ENCODE measurements around the gene IFT81. TPM values are rescaled to one million over a fixed set of nuclear protein-coding genes. Genes with fewer than 3 reads are reported as not detected.
"Not testable (repeated sequence)": the region's sequence is repeated elsewhere in the genome, so short reads cannot be mapped to it uniquely, and the experiment has no call there.

Gene IFT81, protein sequence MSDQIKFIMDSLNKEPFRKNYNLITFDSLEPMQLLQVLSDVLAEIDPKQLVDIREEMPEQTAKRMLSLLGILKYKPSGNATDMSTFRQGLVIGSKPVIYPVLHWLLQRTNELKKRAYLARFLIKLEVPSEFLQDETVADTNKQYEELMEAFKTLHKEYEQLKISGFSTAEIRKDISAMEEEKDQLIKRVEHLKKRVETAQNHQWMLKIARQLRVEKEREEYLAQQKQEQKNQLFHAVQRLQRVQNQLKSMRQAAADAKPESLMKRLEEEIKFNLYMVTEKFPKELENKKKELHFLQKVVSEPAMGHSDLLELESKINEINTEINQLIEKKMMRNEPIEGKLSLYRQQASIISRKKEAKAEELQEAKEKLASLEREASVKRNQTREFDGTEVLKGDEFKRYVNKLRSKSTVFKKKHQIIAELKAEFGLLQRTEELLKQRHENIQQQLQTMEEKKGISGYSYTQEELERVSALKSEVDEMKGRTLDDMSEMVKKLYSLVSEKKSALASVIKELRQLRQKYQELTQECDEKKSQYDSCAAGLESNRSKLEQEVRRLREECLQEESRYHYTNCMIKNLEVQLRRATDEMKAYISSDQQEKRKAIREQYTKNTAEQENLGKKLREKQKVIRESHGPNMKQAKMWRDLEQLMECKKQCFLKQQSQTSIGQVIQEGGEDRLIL
- 1 to 10 TPM; 2.3 to 2.5 TPM for total RNA-seq
- under 1 TPM; 0.45 to 0.82 (median 0.56) TPM for polyA plus RNA-seq
- 3.0 to 11.7 (median 7.2) reads per million in 6 experiments for total RNA-seq

DNA sequence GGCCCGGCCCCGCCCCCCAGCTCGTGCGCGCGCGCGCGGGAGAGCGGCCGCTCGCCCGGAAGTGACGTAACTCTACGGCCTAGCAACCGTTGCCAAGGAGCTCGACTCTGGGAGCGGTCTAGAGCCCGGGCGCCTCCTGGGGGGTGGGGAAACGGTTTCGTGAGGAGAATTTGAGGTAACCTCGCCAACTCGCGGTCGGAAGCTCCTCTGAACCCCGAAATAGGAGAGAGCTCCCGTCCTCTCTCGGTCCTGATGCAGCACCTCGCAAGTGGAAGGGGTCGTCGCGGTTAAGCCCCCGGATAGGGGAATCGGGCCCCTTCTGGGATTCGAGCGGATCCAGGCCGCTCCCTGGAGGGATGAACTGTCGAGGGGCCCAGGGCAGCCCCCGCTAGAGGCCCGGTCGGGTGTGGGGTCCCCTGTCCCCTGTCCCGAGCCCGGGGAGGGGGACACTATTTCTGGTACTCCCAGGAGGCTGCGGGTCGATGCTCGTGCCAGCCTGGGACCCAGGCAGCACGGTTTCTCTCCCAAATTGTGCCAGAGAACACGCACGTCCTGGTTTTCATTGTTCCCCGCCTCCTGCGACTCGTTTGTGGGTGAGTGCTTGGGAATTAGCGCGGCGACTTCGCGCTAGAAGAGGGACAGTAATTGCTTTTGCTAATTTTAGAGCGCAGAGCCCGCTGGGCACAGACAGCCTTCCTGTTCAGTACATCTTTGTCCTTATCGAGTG, at the start of gene IFT81:
Gene IFT81, plus strand, starts transcription at position 89 of the 727 bp plus-strand sequence. CDS start 3,024 bp downstream, outside the sequence.
- POLR2A ChIA-PET: interaction anchor here (1.1 to 1.7 kb wide), 5 partner anchors 8 to 344 kb away, joined by 3 to 7 read pairs (median 3); partner anchors contain the start of genes ARPC3, ATP2A2 and FAM216A
- H3K27ac Mint-ChIP-seq: peak within 1 kb of the TSS; percentile 19 to 96 (median 92)
- peaks cover 0 to 4% (median 0%) of the 10 kb centered on the region in 5 donors for H3K27me3 Mint-ChIP-seq
- DNase-seq (peak; percentile 92 to 99 (median 94)), ATAC-seq (peak; percentile 87 to 92)
- H3K4me1 Mint-ChIP-seq: peaks cover 0 to 11% (median 9%) of the 10 kb centered on the region in 4 donors
- H3K36me3 Mint-ChIP-seq: no peaks in the 10 kb centered on the region
- no peaks in the 10 kb centered on the region for H3K9me3 Mint-ChIP-seq
- peak within 1 kb of the TSS; percentile 81 to 96 (median 92) for H3K4me3 Mint-ChIP-seq

DNA sequence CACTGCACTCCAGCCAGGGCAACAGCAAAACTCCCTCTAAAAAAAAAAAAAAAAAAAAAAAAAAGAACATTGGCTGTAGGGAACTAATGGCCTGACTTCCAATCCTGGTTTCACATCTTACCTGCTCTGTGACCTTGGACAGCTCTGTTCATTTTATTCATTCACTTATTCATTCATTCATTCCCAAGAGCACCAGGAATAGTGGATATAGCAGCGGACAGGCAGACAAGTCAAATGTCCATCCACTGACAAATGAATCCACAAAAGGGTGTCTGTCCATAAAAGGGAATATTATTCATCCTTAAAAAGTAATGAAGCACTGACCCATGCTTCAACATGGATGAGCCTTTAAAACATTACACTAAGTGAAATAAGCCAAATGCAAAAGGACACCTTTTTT, 48.3 kb upstream of the IFT81 start:
- Mint-ChIP-seq H3K27me3 (no peaks in the 10 kb centered on the region), H3K4me3 (no peak overlapping the region), H3K36me3 (no peaks in the 10 kb centered on the region), H3K27ac (no peak overlapping the region), H3K9me3 (peaks cover 0 to 10% (median 0%) of the 10 kb centered on the region in 9 donors), H3K4me1 (peaks cover 18 to 57% (median 37%) of the 10 kb centered on the region in 4 donors)
- no peak for ATAC-seq
- POLR2A ChIA-PET: interaction anchor here (0.7 kb wide), 2 partner anchors 205 to 1508 kb away, joined by 3 to 6 read pairs; no protein-coding TSS in a partner anchor
- DNase-seq: no peak

DNA sequence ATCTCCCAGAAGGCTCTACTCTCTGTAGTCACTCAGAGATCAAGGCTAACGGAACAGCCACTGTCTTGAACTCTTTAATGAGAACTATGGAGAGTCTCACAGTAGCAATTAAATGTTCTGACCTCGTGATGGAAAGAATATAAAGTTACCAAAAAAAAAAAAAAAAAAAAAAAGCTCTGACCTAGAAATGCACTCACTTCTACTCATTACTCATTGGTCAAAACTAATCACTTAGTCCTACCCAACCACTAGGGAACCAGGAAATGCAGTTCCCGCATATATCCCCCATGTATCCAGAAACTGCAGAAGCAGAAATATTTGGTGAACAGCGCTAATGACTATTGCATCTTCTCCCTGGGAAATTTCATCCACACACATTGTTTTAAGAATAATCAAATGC, 46.4 kb upstream of the IFT81 start:
- Mint-ChIP-seq H3K4me1 (peaks cover 18 to 46% (median 33%) of the 10 kb centered on the region in 4 donors), H3K27ac (peak overlapping the region in 1 of 10 donors; percentile 93), H3K36me3 (no peaks in the 10 kb centered on the region), H3K9me3 (peaks cover 0 to 10% (median 0%) of the 10 kb centered on the region in 9 donors), H3K4me3 (no peak overlapping the region), H3K27me3 (no peaks in the 10 kb centered on the region)
- DNase-seq (no peak), ATAC-seq (no peak)
- POLR2A ChIA-PET: interaction anchor here (0.6 to 0.7 kb wide), 2 partner anchors 190 to 563 kb away, joined by 4 to 6 read pairs; no protein-coding TSS in a partner anchor

DNA sequence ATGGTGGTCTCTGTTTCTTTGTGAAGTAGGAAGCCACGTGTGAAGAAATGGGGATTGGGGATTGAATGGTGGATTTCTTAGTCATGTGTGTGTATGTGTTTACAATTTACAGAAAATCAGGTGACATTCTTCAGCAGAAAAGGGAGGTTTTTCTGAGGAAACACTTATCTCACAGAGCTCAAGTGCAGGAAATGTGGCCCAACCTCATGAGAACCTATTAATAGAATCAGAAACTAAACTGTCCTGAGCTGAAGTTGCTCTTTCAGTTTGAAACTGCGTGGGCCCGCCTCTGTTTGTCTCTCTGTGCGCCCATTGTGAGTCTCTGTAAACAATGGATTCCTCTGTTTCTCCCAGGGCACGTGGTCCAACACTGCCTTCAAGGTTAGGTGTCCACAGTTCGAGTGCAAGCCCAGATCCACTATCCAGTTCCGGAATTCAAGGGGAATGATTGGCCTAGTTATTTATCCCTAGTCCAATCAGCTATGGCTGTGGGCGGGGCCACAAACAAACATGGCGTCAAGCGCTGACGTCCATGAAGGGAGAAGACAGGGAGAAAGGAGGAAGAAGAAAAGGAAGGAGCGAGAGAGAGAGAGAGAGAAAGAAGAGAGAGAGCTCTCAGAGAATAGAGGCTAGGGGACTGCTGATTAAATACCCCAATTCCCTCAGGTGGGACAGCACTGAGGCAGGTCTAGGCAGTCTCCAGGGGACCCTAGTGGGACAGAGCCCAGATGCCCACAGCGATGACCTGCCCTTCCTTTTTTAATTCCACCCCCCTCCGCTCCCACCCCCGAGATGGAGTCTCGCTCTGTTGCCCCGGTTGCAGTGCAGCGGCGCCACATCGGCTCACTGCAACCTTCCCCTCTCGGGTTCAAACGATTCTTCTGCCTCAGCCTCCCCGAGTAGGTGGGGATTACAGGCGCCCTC, 44.4 kb upstream of the IFT81 start:
- H3K4me1 Mint-ChIP-seq: peaks cover 11 to 27% (median 17%) of the 10 kb centered on the region in 4 donors
- ATAC-seq (peak; percentile 94 to 97), DNase-seq (peak; percentile 33 to 83 (median 68))
- peak overlapping the region; percentile 93 to 100 (median 98) for H3K27ac Mint-ChIP-seq
- POLR2A ChIA-PET: interaction anchor here (1.3 kb wide), 2 partner anchors 11 to 32 kb away, joined by 3 read pairs; no protein-coding TSS in a partner anchor
- no peaks in the 10 kb centered on the region for H3K36me3 Mint-ChIP-seq
- H3K27me3 Mint-ChIP-seq: no peaks in the 10 kb centered on the region
- peak overlapping the region; percentile 78 to 96 (median 90) for H3K4me3 Mint-ChIP-seq
- peaks cover 0 to 10% (median 0%) of the 10 kb centered on the region in 9 donors for H3K9me3 Mint-ChIP-seq

DNA sequence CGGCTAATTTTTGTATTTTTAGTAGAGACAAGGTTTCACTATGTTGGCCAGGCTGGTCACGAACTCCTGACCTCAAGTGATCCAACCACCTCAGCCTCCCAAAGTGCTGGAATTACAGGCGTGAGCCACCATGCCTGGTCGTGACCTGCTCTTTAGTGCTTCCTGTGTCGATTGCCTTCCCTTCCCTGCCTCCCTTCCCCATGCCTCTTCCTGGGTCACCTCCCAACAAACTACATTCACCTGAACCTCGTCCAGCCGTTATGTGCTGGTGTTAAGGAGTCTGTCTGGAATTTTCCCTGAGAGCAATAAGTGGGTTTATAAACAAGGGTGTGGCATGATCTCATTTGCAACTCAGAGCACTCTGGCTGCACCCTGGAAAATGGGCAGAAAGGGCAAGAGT, 43.7 kb upstream of the IFT81 start:
- DNase-seq (no peak), ATAC-seq (no peak)
- peak overlapping the region; percentile 59 to 100 (median 96) for H3K27ac Mint-ChIP-seq
- H3K4me3 Mint-ChIP-seq: peak overlapping the region; percentile 36 to 91 (median 49)
- H3K36me3 Mint-ChIP-seq: no peaks in the 10 kb centered on the region
- H3K27me3 Mint-ChIP-seq: no peaks in the 10 kb centered on the region
- POLR2A ChIA-PET: interaction anchor here (1.3 kb wide), 2 partner anchors 10 to 33 kb away, joined by 3 read pairs; no protein-coding TSS in a partner anchor
- H3K4me1 Mint-ChIP-seq: peaks cover 11 to 26% (median 17%) of the 10 kb centered on the region in 4 donors
- peaks cover 0 to 10% (median 0%) of the 10 kb centered on the region in 9 donors for H3K9me3 Mint-ChIP-seq

DNA sequence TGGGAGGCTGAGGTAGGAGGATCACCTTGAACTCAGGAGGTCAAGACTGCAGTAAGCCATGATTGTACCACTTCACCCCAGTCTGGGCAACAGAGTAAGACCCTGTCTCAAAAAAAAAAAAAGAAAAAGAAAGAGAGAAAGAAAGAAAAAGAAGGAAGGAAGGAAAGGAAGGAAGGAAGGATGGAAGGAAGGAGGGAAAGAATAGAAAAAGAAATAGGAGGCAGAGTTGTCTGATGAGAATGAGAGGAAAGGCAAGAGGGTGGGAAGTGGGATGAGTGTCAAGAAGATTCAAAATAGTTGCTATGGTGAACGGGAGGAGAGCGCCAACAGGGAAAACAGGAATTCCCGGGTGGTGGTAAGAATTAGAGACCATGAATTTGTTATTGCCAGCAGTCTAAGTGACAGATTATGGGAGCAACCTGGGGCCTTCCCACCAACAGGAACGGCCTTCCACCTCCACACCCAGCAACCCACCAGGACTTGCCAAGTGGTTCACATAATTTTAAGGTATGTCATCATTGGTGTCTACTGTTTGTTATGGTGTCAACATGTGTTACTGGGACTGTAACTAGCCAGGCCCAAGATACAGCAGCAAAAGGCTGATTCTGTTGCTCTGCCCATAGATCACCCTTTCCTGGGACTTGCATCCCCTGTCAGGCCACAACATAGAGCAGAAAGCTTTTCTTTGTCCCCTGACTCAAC, 39.7 kb upstream of the IFT81 start:
- Mint-ChIP-seq H3K36me3 (no peaks in the 10 kb centered on the region), H3K4me3 (no peak overlapping the region), H3K4me1 (peaks cover 6 to 15% (median 8%) of the 10 kb centered on the region in 4 donors), H3K9me3 (peaks cover 0 to 8% (median 0%) of the 10 kb centered on the region in 9 donors), H3K27me3 (peaks cover 0 to 5% (median 3%) of the 10 kb centered on the region in 5 donors), H3K27ac (peak overlapping the region in 1 of 10 donors; percentile 60)
- no peak for ATAC-seq
- DNase-seq: no peak
- POLR2A ChIA-PET: no interaction called here

DNA sequence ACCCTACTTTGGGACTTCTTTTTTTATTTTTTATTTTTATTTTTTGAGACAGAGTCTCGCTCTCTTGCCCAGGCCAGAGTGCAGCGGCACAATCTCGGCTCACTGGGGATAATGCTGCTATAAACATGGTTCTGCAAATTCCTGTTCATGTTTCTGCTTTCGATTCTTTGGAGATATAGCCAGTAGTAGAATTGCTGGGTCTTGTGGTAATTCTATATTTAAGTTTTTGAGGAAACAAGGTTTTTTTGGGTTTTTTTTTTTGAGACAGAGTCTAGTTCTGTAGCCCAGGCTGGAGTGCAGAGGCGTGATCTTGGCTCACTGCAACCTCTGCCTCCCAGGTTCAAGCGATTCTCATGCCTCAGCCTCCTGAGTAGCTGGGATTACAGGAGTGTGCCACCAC, 35.9 kb upstream of the IFT81 start:
- DNase-seq, H3K4me1 Mint-ChIP-seq, POLR2A ChIA-PET, H3K4me3 Mint-ChIP-seq, H3K27ac Mint-ChIP-seq, H3K9me3 Mint-ChIP-seq, H3K36me3 Mint-ChIP-seq, ATAC-seq: not testable (repeated sequence)
- H3K27me3 Mint-ChIP-seq: peaks cover 0 to 14% (median 9%) of the 10 kb centered on the region in 5 donors

DNA sequence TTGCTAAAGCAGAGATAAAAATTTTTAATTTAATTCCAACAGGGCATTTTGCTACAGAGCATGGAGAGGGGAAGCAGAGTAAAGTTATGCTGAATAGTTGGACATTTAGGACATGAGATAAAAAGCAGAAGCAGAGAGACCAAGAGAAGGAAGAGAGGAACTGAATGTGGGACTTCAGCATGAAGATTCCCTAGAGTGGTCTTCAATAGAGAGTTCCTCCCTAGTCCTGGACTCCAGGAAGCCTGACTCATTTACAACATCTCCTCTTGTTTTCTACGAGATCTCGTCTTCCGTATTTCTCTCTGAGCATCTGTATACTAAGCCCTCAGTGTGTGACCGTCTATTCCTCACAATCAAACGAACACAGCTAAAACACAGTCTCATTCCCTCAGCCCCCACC, 35.2 kb upstream of the IFT81 start:
- Mint-ChIP-seq H3K36me3 (no peaks in the 10 kb centered on the region), H3K4me1 (peaks cover 0 to 2% (median 1%) of the 10 kb centered on the region in 4 donors), H3K9me3 (no peaks in the 10 kb centered on the region), H3K4me3 (no peak overlapping the region), H3K27ac (no peak overlapping the region), H3K27me3 (peaks cover 0 to 15% (median 9%) of the 10 kb centered on the region in 5 donors)
- POLR2A ChIA-PET: no interaction called here
- DNase-seq: no peak
- no peak for ATAC-seq

DNA sequence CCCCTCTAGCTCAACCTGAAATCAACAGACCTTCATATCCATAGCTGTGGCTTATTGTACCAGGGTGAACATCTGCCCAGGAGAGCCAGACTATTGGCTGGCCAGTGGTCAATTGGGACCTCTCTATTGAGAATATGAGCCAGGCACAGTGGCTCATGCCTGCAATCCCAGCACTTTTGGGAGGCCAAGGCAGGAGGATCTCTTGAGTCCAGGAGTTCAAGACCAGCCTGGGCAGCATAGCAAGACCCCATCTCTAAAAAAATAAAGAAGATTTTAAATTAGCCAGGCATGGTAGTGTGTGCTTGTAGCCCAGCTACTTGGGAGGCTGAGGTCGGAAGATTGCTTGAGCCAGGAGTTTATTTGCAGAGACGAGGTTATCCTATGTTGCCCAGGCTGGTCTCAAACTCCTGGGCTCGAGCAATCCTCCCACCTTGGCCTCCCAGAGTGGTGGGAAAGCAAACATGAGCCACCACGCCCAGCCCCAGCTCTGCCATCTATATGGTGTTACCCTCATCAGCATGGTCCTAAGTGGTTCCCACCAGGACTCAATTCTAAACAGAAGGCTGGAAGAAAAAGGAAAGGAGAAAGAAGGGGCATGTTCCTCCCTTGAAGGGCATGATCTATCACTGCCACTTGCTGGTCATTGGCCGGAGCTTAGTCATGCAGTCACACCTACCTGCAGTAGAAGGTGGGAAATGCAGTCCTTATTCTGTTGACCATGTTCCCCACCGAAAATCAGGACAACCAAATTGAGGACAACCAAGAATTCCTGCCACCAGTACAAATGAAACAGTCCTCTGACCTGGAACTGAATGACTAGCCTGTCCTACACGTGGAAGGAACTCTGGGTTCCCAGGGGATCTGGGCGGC, 33.7 kb upstream of the IFT81 start:
- peaks cover 0 to 15% (median 10%) of the 10 kb centered on the region in 5 donors for H3K27me3 Mint-ChIP-seq
- H3K4me3 Mint-ChIP-seq: no peak overlapping the region
- peaks cover 0 to 2% (median 1%) of the 10 kb centered on the region in 4 donors for H3K4me1 Mint-ChIP-seq
- DNase-seq (no peak), ATAC-seq (no peak)
- no peaks in the 10 kb centered on the region for H3K36me3 Mint-ChIP-seq
- no peak overlapping the region for H3K27ac Mint-ChIP-seq
- POLR2A ChIA-PET: interaction anchor here (0.8 kb wide), 1 partner anchor 11 kb away, joined by 3 read pairs; no protein-coding TSS in a partner anchor
- no peaks in the 10 kb centered on the region for H3K9me3 Mint-ChIP-seq

DNA sequence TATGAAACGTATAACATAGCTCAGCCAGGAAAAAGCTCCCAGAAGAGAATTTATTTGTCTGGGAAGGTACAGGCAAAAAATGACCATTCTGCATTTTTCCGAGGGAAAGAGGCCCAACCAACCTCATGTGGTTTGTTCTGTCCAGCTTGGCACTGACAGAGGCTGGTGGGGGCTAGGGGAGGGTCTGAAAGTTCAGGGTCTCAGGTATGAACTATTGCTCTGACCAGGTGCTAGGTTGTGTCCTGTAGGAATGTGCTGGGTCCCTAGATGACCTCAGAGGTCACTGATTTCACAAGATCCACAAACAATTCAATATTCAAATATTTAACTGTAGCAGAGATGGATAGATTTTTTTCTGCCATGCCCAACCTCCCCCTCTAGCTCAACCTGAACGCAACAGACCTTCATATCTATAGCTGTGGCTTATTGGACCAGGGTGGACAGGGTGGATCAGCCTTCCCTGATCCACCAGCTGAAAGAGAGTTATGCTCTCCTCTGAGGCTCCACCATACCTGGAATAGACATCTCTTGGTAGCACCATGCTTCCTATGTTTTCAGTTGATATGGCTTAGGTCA, 32.9 kb upstream of the IFT81 start:
- H3K9me3 Mint-ChIP-seq: no peaks in the 10 kb centered on the region
- H3K4me1 Mint-ChIP-seq: peaks cover 0 to 2% (median 1%) of the 10 kb centered on the region in 4 donors
- DNase-seq (no peak), ATAC-seq (no peak)
- POLR2A ChIA-PET: no interaction called here
- H3K36me3 Mint-ChIP-seq: no peaks in the 10 kb centered on the region
- H3K27ac Mint-ChIP-seq: peak overlapping the region in 2 of 10 donors; percentile 20 to 48
- peaks cover 0 to 13% (median 10%) of the 10 kb centered on the region in 5 donors for H3K27me3 Mint-ChIP-seq
- no peak overlapping the region for H3K4me3 Mint-ChIP-seq

Measured in naive thymus-derived CD8-positive, alpha-beta T cell (primary cell).